AG09319 (cell line): ENCODE measurements around the gene SMG6.
A peak's percentile ranks its signal among the peaks of the same experiment; 100 is the strongest.

Experiments
- DNase-seq: peaks from one replicate; pipeline ENCODE4 v3.0.0-alpha.2; 2010; ENCODE audit warnings: low read depth; ENCODE audit errors: extremely low read depth
- CTCF ChIP-seq: IDR thresholded peaks from 2 replicates; pipeline ENCODE4 v1.5.1; 2011; ENCODE audit warnings: low read depth, mild to moderate bottlenecking, inconsistent platforms, low read length, moderate library complexity

Gene SMG6

GRCh38 chr17:2122641-2123302, 180.8 kb downstream of the SMG6 start:
- DNase-seq = peak; percentile 68
- TF ChIP-seq CTCF = peak; percentile 33

GRCh38 chr17:2120586-2121335, 182.8 kb downstream of the SMG6 start:
- DNase-seq = peak; percentile 69
- no peak for TF ChIP-seq CTCF

GRCh38 chr17:2113279-2113622, 190.3 kb downstream of the SMG6 start:
- TF ChIP-seq CTCF = no peak
- no peak for DNase-seq

GRCh38 chr17:2111691-2112090, 191.9 kb downstream of the SMG6 start:
- no peak for DNase-seq
- no peak for TF ChIP-seq CTCF

GRCh38 chr17:2110436-2110835, 193.1 kb downstream of the SMG6 start:
- DNase-seq = no peak
- no peak for TF ChIP-seq CTCF

GRCh38 chr17:2108170-2108569, 195.4 kb downstream of the SMG6 start:
- DNase-seq = no peak
- no peak for TF ChIP-seq CTCF

GRCh38 chr17:2107506-2107905, 196.1 kb downstream of the SMG6 start:
- TF ChIP-seq CTCF = no peak
- DNase-seq = no peak
